ENCODE results near the gene C16orf78.

DNA sequence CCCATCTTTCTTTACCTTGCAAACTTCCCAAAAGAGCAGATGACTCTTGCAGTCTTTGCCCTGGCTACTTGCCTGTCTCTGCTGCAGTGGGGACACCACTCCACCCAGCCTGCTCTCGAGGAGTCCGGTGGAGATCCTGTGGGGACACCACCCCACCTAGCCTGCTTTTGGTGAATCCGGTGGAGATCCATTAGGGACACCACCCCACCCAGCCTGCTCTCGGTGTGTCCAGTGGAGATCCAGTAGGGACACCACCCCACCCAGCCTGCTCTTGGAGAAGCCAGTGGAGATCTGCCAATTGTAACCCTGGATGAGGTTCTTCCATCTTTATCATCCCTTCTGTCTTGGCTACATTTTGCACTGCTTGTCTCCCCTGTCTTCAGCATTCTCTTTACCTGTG lies 54.2 kb downstream of the C16orf78 start:
- TF ChIP-seq EP300 (IDR thresholded peaks at IDR 0.05) (no peak), POLR2A (IDR thresholded peaks at IDR 0.05) (no peak)
- TF ChIP-seq, protein P1, sequence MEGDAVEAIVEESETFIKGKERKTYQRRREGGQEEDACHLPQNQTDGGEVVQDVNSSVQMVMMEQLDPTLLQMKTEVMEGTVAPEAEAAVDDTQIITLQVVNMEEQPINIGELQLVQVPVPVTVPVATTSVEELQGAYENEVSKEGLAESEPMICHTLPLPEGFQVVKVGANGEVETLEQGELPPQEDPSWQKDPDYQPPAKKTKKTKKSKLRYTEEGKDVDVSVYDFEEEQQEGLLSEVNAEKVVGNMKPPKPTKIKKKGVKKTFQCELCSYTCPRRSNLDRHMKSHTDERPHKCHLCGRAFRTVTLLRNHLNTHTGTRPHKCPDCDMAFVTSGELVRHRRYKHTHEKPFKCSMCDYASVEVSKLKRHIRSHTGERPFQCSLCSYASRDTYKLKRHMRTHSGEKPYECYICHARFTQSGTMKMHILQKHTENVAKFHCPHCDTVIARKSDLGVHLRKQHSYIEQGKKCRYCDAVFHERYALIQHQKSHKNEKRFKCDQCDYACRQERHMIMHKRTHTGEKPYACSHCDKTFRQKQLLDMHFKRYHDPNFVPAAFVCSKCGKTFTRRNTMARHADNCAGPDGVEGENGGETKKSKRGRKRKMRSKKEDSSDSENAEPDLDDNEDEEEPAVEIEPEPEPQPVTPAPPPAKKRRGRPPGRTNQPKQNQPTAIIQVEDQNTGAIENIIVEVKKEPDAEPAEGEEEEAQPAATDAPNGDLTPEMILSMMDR (IDR thresholded peaks at IDR 0.05) = no peak

Measured in ovary (tissue), 3 donors.